ENCODE measurements around the gene SRSF5. TPM values are rescaled to one million over a fixed set of nuclear protein-coding genes. Genes with fewer than 3 reads are reported as not detected.

SRSF5 gene
- total and polyA plus RNA-seq, 2 of the 8 experiments (the other 6 are each of a cell fraction or from before 2014, with no cell fraction given): 101 to 238 TPM

GRCh38 chr14:69776875-69777453, 10.0 kb downstream of the SRSF5 start:
- H2AK5ac ChIP-seq (ENCODE audit: low read depth, low read length): no peak overlapping the region
- H3K4me2 ChIP-seq (ENCODE audit: insufficient read depth in 1 of 2, low read depth in 2 of 2, low read length in 2 of 2): no peak overlapping the region
- H2BK12ac ChIP-seq (ENCODE audit: low read depth, low read length): no peak overlapping the region
- H2BK120ac ChIP-seq (replicated peaks; ENCODE audit: low read depth, low read length): no peak overlapping the region
- H3K27ac ChIP-seq (ENCODE audit: low read depth, low read length): no peak overlapping the region
- WGBS, 2 experiments (ENCODE audit: extremely low coverage in 1 of 2, insufficient coverage in 1 of 2, insufficient read length in 1 of 2, insufficient replicate concordance in 2 of 2, low coverage in 1 of 2, low lambda C conversion rate in 2 of 2, missing lambda C conversion rate in 1 of 2): 91% methylated on average over 4 of the region's 4 CpGs; no CpG with 5 or more reads in 1 of the 2 experiments
- no peaks in the 10 kb centered on the region for H3K79me1 ChIP-seq (ENCODE audit: low read depth, low read length)
- H2AFZ ChIP-seq (ENCODE audit: low read length): no peak overlapping the region
- H3K9ac ChIP-seq (replicated peaks in 1 of 4; ENCODE audit: extremely low read depth in 1 of 4, low read depth in 3 of 4, low read length in 3 of 4): no peak overlapping the region
- DNase-seq (ENCODE audit: low read depth in 1 of 2, low spot score in 2 of 2) (no peak), FAIRE-seq (no peak)
- H3K4ac ChIP-seq (replicated peaks; ENCODE audit: insufficient read length, low read depth, low read length): no peak overlapping the region
- H3K23ac ChIP-seq (ENCODE audit: insufficient read length): no peak overlapping the region
- H2BK20ac ChIP-seq (ENCODE audit: low read length): no peak overlapping the region
- ChIA-PET CTCF (ENCODE audit: partially characterized antibody) (interaction anchor here (1.1 kb wide), 1 partner anchor 176 kb away, joined by 5 read pairs; no protein-coding TSS in a partner anchor), POLR2A (ENCODE audit: partially characterized antibody) (interaction anchor here (0.6 to 3.0 kb wide), 4 partner anchors 10 to 169 kb away, joined by 3 to 30 read pairs (median 4); partner anchors contain the start of gene SRSF5)
- no peaks in the 10 kb centered on the region for H3K23me2 ChIP-seq (ENCODE audit: low read depth, low read length)
- no peak overlapping the region for H3K56ac ChIP-seq (replicated peaks; ENCODE audit: insufficient read length, low read depth, low read length)
- H4K5ac ChIP-seq (ENCODE audit: insufficient read length, low read depth, low read length): no peak overlapping the region
- H4K91ac ChIP-seq (replicated peaks; ENCODE audit: insufficient read length, low read length): no peak overlapping the region
- no peaks in the 10 kb centered on the region for H3K4me1 ChIP-seq (replicated peaks in 1 of 4; ENCODE audit: control insufficient read depth in 3 of 4, insufficient read depth in 4 of 4, low read length in 3 of 4)
- H3K79me2 ChIP-seq (ENCODE audit: control insufficient read depth in 1 of 2, insufficient read depth in 2 of 2, low read length in 2 of 2): peaks cover 0 to 7% of the 10 kb centered on the region in 2 experiments; a peak in 2 of 4 replicates
- H3K36me3 ChIP-seq (ENCODE audit: control insufficient read depth in 2 of 4, insufficient read depth in 4 of 4, low read length in 3 of 4): peaks cover 14 to 76% (median 51%) of the 10 kb centered on the region in 4 experiments
- H2BK5ac ChIP-seq (ENCODE audit: low read depth, low read length): no peak overlapping the region
- H3K9me3 ChIP-seq (ENCODE audit: insufficient read depth in 2 of 2, low read depth in 1 of 2, low read length in 1 of 2): no peaks in the 10 kb centered on the region
- no peak overlapping the region for H3K18ac ChIP-seq (ENCODE audit: extremely low read depth, low read length)
- H4K8ac ChIP-seq (ENCODE audit: extremely low read depth, insufficient read depth, low read length): no peak overlapping the region
- H3K14ac ChIP-seq (ENCODE audit: insufficient read length): no peak overlapping the region
- H3K27me3 ChIP-seq (replicated peaks in 1 of 4; ENCODE audit: control insufficient read depth in 3 of 4, extremely low read depth in 1 of 4, insufficient read depth in 3 of 4, low read length in 3 of 4): no peaks in the 10 kb centered on the region
- no peak overlapping the region for H2BK15ac ChIP-seq (ENCODE audit: low read length)
- H3K4me3 ChIP-seq (ENCODE audit: extremely low read depth in 1 of 4, insufficient read depth in 2 of 4, low read depth in 3 of 4, low read length in 4 of 4): no peak overlapping the region
- peaks cover 1 to 9% of the 10 kb centered on the region in 2 experiments for H4K20me1 ChIP-seq (replicated peaks in 1 of 2; ENCODE audit: control insufficient read depth in 1 of 2, insufficient read depth in 2 of 2, low read length in 2 of 2)
- TF ChIP-seq BCL11A (IDR thresholded peaks at IDR 0.05; ENCODE audit: low read depth in 2 of 2, low read length in 2 of 2) (no peak), SP4 (IDR thresholded peaks at IDR 0.05; ENCODE audit: low read length) (no peak), ATF3 (IDR thresholded peaks at IDR 0.05; ENCODE audit: insufficient read depth, low read depth, low read length) (no peak), RAD21 (IDR thresholded peaks at IDR 0.05 in 1 of 2, conservative IDR thresholded peaks at IDR 0.05 in 1 of 2; ENCODE audit: low read depth in 2 of 2, low read length in 2 of 2) (no peak), SIRT6 (IDR thresholded peaks at IDR 0.05; ENCODE audit: low read length) (no peak), BACH1 (IDR thresholded peaks at IDR 0.05; ENCODE audit: low read length) (no peak), TEAD4 (IDR thresholded peaks at IDR 0.05; ENCODE audit: low read depth, low read length) (no peak), BRCA1 (IDR thresholded peaks at IDR 0.05; ENCODE audit: low read depth, low read length) (no peak), CHD2 (IDR thresholded peaks at IDR 0.05; ENCODE audit: low read length) (no peak), CEBPB (IDR thresholded peaks at IDR 0.05; ENCODE audit: low read depth, low read length) (no peak), USF2 (IDR thresholded peaks at IDR 0.05; ENCODE audit: low read length) (no peak)
- TF ChIP-seq, protein P1, sequence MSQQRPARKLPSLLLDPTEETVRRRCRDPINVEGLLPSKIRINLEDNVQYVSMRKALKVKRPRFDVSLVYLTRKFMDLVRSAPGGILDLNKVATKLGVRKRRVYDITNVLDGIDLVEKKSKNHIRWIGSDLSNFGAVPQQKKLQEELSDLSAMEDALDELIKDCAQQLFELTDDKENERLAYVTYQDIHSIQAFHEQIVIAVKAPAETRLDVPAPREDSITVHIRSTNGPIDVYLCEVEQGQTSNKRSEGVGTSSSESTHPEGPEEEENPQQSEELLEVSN (IDR thresholded peaks at IDR 0.05): no peak

All from H1 (cell line).